Measurements from ENCODE around the gene TMEM179.

DNA sequence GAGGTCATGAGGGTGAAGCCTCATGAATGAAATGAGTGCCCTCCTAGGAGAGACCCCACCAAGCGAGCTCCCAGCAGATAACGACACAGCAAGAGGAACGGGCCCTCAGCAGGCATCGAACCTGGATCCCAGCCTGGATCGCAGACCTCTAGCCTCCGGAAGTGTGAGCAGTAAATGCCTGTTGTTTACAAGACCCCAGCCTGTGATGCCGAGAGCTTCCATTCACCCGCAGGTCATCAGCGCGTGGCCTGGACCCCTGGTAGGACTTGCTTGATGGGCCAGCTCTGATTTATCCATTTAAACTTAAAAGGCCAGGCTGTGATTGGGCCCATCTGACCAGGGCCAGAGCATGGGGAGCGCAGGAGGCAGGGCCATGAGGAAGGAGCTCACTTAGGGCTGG is 7.0 kb downstream of the TMEM179 start:
- TF ChIP-seq GATA2 (IDR thresholded peaks at IDR 0.05; ENCODE audit: low read depth, low read length) (no peak), GATA3 (IDR thresholded peaks at IDR 0.05; ENCODE audit: low read depth, low read length) (no peak)

Data from SH-SY5Y (cell line).